Measurements from ENCODE around the gene B4GALT6.

B4GALT6 gene

DNA sequence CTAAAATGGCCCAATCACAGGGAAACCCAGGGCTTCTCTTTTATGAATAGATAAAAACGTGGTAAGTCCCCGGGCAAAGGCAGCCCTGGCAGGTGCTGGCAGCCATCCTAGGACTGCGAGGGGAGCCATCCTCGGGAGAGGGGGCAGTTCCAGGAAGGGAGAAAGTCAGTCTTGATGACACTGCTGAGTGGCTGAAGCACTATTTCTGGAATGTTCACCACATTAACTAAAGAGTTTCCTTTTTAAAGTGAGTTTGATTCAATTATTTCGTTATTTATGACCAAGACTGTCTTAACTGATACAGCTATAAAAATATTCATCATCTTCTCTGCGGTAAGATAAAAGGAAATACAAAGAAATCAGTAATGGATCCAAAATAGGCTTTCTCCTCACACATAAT is 72.3 kb downstream of the B4GALT6 start:
- Histone ChIP-seq H3K9me3 (ENCODE audit: insufficient read depth, low read depth, low read length) (no peaks in the 10 kb centered on the region), H2AFZ (ENCODE audit: low read length) (no peak overlapping the region), H3K9ac (ENCODE audit: low read depth, low read length, poor library complexity, severe bottlenecking) (no peak overlapping the region), H3K4me2 (ENCODE audit: low read depth, low read length, poor library complexity, severe bottlenecking) (no peak overlapping the region), H4K20me1 (ENCODE audit: insufficient read depth, low read length, poor library complexity, severe bottlenecking) (no peaks in the 10 kb centered on the region), H3K4me1 (ENCODE audit: insufficient read depth, low read length, poor library complexity, severe bottlenecking) (peaks cover 21% of the 10 kb centered on the region), H3K27me3 (ENCODE audit: insufficient read depth, low read length, poor library complexity, severe bottlenecking) (no peaks in the 10 kb centered on the region), H3K9me2 (replicated peaks; ENCODE audit: low read depth, low read length) (no peaks in the 10 kb centered on the region), H3K79me2 (ENCODE audit: insufficient read depth, low read length) (no peaks in the 10 kb centered on the region), H3K36me3 (ENCODE audit: insufficient read depth, low read length) (no peaks in the 10 kb centered on the region), H3K4me3 (ENCODE audit: low read length, poor library complexity, severe bottlenecking) (no peak overlapping the region), H3F3A (ENCODE audit: low read depth) (no peaks in the 10 kb centered on the region)
- TF ChIP-seq CTCF (conservative IDR thresholded peaks at IDR 0.05; ENCODE audit: low read length): no peak
- no peak for TF ChIP-seq EZH2phosphoT487 (IDR thresholded peaks at IDR 0.05; ENCODE audit: borderline replicate concordance)

DNA sequence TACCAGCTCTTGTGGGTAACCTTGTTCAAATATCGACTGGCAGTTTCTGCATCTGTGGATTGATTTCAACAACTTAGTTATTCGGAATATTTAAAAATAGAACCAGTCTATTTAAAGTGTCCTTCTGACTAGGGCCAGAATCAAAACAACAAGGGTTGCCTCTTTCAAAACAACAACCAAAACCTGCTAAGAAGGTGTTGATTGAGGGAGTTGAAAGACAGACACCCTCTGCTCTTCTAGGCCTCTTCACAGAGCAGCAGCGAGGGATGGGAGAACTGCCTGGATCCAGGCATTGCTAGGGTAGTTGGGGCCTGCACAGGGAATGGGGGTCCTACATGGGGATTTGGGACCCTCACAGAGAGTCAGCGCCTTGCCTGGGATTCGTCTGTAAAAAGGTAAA is 72.9 kb downstream of the B4GALT6 start:
- H3K27me3 ChIP-seq (ENCODE audit: insufficient read depth, low read length, poor library complexity, severe bottlenecking): no peaks in the 10 kb centered on the region
- no peak for TF ChIP-seq EZH2phosphoT487 (IDR thresholded peaks at IDR 0.05; ENCODE audit: borderline replicate concordance)
- TF ChIP-seq CTCF (conservative IDR thresholded peaks at IDR 0.05; ENCODE audit: low read length): no peak
- H3K9ac ChIP-seq (ENCODE audit: low read depth, low read length, poor library complexity, severe bottlenecking): no peak overlapping the region
- H3K4me3 ChIP-seq (ENCODE audit: low read length, poor library complexity, severe bottlenecking): no peak overlapping the region
- 0 out of 2 replicates have a peak overlapping the region, but pooled peaks have one; percentile 79 for H2AFZ ChIP-seq (ENCODE audit: low read length)
- no peaks in the 10 kb centered on the region for H4K20me1 ChIP-seq (ENCODE audit: insufficient read depth, low read length, poor library complexity, severe bottlenecking)
- no peaks in the 10 kb centered on the region for H3F3A ChIP-seq (ENCODE audit: low read depth)
- no peaks in the 10 kb centered on the region for H3K9me2 ChIP-seq (replicated peaks; ENCODE audit: low read depth, low read length)
- H3K4me2 ChIP-seq (ENCODE audit: low read depth, low read length, poor library complexity, severe bottlenecking): peak overlapping the region; percentile 43
- peaks cover 21% of the 10 kb centered on the region for H3K4me1 ChIP-seq (ENCODE audit: insufficient read depth, low read length, poor library complexity, severe bottlenecking)
- no peaks in the 10 kb centered on the region for H3K79me2 ChIP-seq (ENCODE audit: insufficient read depth, low read length)
- H3K36me3 ChIP-seq (ENCODE audit: insufficient read depth, low read length): no peaks in the 10 kb centered on the region
- no peaks in the 10 kb centered on the region for H3K9me3 ChIP-seq (ENCODE audit: insufficient read depth, low read depth, low read length)

GRCh38 chr18:31610286-31611205 is 73.8 kb downstream of the B4GALT6 start:
- H4K20me1 ChIP-seq (ENCODE audit: insufficient read depth, low read length, poor library complexity, severe bottlenecking): no peaks in the 10 kb centered on the region
- H2AFZ ChIP-seq (ENCODE audit: low read length): peak overlapping the region; percentile 79
- no peaks in the 10 kb centered on the region for H3K9me3 ChIP-seq (ENCODE audit: insufficient read depth, low read depth, low read length)
- peak overlapping the region; percentile 27 for H3K4me3 ChIP-seq (ENCODE audit: low read length, poor library complexity, severe bottlenecking)
- H3K36me3 ChIP-seq (ENCODE audit: insufficient read depth, low read length): no peaks in the 10 kb centered on the region
- TF ChIP-seq EZH2phosphoT487 (IDR thresholded peaks at IDR 0.05; ENCODE audit: borderline replicate concordance) (no peak), CTCF (conservative IDR thresholded peaks at IDR 0.05; ENCODE audit: low read length) (peak; percentile 60)
- H3K4me2 ChIP-seq (ENCODE audit: low read depth, low read length, poor library complexity, severe bottlenecking): peak overlapping the region; percentile 43
- H3K27me3 ChIP-seq (ENCODE audit: insufficient read depth, low read length, poor library complexity, severe bottlenecking): no peaks in the 10 kb centered on the region
- peak overlapping the region; percentile 17 for H3K9ac ChIP-seq (ENCODE audit: low read depth, low read length, poor library complexity, severe bottlenecking)
- H3K79me2 ChIP-seq (ENCODE audit: insufficient read depth, low read length): no peaks in the 10 kb centered on the region
- H3F3A ChIP-seq (ENCODE audit: low read depth): no peaks in the 10 kb centered on the region
- no peaks in the 10 kb centered on the region for H3K9me2 ChIP-seq (replicated peaks; ENCODE audit: low read depth, low read length)
- peaks cover 21% of the 10 kb centered on the region for H3K4me1 ChIP-seq (ENCODE audit: insufficient read depth, low read length, poor library complexity, severe bottlenecking)
